Pons (tissue), 1 donor: ENCODE measurements around the gene DNAJC8.
A peak's percentile ranks its signal among the peaks of the same experiment; 100 is the strongest.

Source experiments
- DNase-seq: peaks from one replicate; pipeline ENCODE4 v3.0.0-alpha.2; 2016; ENCODE audit warnings: low spot score

The DNAJC8 gene, protein sequence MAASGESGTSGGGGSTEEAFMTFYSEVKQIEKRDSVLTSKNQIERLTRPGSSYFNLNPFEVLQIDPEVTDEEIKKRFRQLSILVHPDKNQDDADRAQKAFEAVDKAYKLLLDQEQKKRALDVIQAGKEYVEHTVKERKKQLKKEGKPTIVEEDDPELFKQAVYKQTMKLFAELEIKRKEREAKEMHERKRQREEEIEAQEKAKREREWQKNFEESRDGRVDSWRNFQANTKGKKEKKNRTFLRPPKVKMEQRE

GRCh38 chr1:28232558-28233263 is at the start of gene DNAJC8:
DNAJC8 (minus strand) TSS chr1:28233029; CDS start chr1:28232998, 31 bp downstream.
- DNase-seq = peak; percentile 89

DNA sequence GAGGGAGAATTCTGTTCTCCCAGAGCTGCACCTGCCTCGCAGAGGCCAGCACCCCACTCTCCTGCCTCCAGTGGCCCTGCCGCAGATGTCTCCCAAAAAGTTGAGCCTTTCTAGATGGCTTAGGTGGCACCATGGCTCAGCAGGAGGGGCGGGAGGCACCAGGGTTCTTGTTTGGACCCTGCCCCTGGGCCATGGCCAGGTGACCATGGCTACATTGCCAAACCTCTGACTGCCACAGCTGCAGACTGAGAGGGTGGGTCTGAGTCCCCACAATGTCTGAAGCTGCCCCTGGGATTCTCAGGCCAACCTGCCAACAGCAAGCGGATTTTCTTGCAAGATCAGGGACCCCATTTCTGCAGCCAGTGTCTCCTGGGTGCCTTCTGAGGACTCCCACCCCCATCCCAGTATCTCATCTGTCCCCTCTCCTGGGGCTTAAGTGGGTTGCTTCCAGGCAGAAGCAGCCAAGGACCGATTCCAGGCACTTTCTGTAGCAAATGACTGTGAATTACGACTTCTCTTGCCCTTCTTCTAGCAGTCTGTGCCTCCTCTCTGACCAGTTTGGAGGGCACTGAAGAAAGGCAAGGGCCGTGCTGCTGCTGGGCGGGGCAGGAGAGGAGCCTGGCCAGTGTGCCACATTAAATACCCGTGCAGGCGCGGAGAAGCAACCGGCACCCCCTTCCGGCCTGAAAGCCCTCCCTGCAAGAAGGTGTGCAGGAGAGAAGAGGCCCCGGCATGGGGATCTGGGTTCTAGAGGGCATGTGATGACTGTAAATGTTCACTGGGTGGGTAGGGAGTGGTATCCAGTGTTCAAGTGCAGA is 49.0 kb upstream of the DNAJC8 start:
- no peak for DNase-seq

DNA sequence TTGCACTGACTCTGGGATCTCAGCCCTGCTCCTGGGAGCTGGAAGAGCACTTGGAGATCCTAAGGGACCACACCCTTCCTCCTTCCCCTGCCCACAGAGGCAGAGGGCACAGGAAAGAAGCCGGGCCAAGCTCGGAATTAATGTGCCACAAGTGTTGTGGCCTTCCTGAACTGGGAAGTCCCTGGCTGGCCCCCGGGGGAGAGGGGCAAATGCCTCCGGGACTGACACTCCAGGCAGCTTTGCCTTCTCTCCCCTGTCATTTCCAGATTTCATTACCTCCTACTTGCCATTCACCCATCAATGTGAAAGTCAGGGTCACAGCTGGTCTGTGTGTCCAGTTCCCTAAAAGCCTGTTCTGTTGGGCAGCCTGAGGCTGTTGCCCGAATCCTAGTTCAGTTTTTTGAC is 48.1 kb upstream of the DNAJC8 start:
- no peak for DNase-seq

GRCh38 chr1:28280501-28280900 is 47.7 kb upstream of the DNAJC8 start:
- DNase-seq = no peak

GRCh38 chr1:28279721-28280120 is 46.9 kb upstream of the DNAJC8 start:
- no peak for DNase-seq

DNA sequence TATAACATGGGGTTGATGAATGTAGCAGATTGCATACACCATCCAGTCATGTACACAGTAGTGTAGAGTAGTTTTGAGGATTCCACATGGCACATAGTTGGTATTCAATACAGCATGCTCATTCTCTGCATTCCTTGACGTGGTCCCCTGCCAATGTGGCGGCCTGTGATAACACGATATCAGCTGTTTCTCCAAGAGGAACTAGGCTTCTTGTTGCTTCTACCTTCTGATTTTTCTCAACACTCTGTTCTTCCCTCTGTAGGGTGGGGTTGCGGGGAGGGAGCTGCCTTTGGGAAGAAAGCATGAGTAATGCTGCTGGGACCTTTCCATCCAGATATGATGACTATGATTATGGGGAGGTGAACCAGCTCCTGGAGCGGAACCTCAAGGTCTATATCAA is 45.9 kb upstream of the DNAJC8 start:
- no peak for DNase-seq

DNA sequence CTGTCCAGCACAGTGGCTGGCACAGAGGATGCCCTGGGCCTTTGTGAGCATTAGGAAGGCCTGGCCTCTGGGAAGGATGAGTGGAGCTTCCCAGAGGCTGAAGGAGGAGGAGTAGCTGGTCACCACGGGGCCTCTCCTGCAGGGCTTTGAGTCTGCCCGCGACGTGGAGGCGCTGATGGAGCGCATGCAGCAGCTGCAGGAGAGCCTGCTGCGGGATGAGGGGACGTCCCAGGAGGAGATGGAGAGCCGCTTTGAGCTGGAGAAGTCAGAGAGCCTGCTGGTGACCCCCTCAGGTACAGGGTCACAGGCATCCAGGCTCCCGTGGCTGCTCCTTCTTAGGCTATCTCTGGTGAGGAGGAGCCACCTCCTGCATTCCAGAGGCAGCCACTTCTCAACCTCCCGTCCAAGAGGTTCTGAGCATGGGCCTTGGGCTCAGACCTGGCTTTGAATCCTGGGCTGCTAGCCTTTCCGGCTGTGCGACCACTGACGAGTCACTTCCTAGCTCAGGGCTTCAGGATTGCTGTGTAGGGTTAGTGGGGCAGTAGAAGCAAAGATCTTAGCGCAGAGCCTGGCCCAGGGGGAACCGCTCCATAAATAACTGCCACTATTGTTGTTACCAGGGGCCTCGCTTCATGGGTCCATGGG is 40.5 kb upstream of the DNAJC8 start:
- no peak for DNase-seq

DNA sequence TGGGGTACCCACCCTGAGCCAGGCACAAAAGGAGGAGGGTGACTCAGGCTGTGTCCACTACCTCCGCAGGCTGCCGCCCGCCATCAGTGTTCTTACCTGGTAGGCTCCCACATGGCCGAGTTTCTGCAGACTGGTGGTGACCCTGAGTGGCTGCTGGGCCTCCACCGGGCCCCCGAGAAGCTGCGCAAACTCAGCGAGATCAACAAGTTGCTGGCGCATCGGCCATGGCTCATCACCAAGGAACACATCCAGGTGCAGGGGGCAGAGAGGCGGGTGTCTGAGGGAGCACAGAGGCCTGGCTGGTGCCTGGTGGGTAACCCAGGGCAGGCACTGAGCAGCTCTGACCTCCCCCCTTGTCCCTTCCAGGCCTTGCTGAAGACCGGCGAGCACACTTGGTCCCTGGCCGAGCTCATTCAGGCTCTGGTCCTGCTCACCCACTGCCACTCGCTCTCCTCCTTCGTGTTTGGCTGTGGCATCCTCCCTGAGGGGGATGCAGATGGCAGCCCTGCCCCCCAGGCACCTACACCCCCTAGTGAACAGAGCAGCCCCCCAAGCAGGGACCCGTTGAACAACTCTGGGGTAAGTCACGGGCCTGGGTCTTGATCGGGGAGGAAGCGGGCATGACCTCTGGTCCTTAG is 39.5 kb upstream of the DNAJC8 start:
- DNase-seq = no peak

DNA sequence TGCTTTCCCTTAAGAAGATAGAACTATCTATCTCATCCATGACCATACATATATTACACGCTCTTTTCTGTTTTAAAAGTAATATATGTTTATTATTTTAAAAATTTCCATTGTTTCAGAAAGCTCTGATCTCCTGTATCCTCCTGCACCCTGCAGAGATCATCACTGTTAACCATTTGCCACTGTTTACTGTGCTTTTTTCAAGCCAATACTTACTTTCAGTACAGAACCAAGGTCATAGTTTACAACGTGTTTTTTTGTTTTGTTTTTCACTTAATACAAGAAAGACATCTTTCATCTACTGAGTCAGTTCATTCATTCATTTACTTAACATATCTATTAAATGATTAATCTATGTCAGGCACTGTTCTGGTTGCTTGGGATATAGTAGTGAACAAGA is 36.7 kb upstream of the DNAJC8 start:
- no peak for DNase-seq

DNA sequence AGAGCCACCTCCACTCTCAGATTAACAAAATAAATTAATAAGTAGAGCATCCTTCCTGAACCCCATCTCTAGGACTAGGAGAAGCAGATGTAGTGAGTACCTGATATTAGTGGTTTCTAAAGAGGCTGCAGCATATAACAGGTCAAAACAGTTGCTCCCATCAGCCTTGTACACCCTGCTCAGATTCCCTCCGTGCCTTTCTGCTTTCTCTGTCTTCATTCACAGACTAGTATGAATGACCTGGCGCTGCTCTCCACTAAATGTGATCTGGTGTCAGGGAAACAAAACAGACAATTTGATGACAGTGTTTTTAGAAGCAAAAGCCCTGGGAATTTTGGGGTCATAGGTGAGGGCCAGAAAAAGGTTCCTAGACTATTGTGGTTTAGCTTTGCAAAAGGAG is 34.8 kb upstream of the DNAJC8 start:
- DNase-seq = no peak

DNA sequence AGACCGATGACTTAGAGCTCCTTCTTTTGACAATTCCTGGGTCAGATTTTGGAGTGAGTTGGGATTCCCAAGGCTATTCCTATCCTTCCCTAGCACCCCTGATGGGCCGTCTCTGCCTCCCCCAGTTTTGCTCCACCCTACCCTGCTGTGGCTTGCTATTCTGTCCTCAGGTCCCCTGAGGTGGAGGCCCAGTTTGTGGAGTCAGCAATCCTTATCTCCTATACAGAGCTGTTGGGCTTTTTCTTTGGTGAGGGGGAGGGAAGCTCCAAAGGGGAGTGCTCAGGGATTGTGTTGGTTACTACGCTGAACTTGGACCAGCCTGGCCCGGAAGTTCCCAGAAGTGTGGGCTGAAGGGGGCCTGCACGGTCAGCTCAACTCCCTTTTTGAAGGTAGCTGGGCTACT is 34.1 kb upstream of the DNAJC8 start:
- DNase-seq = no peak

- DNase-seq = no peak
These were observed 32.7 kb upstream of the DNAJC8 start for GRCh38 chr1:28265577-28265976.

- no peak for DNase-seq
These were observed 32.1 kb upstream of the DNAJC8 start for GRCh38 chr1:28264897-28265296.

GRCh38 chr1:28260803-28261174 is 28.0 kb upstream of the DNAJC8 start:
- no peak for DNase-seq

GRCh38 chr1:28259934-28260802 is 27.3 kb upstream of the DNAJC8 start:
- DNase-seq = no peak

DNA sequence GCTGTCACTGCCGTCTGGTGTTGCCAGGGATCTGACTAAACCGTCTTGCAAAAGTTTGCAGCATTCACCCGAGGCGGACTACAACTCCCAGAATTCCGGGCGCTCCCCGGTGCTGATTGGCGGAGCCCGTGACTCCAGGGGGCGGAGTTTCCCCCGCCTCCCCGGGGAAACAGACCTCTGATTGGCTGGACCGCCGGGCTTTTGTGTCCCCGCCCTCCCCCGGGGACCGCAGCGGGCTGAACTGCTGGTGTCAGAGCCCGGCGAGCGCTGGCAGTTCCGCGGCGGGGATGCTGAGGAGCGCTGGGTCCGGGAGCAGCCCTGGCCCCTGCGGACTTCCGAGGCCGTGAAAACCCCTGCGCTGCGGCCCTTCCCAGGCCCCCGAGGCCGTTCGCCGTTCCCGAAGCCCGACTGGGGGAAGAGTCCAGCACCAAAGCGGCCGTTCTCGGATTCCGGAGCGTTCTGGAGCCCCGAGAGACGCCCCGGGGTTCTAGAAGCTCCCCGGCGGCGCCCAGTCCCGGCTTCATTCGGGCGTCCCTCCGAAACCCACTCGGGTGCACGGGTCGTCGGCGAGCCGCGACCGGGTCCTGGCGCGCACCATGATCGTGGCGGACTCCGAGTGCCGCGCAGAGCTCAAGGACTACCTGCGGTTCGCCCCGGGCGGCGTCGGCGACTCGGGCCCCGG is 26.6 kb upstream of the DNAJC8 start, which contains the start of gene SESN2:
TSS of gene SESN2 (plus strand) at position 267 of the 682 bp plus-strand sequence. CDS start at position 597, 330 bp downstream.
- peak; percentile 97 for DNase-seq

DNA sequence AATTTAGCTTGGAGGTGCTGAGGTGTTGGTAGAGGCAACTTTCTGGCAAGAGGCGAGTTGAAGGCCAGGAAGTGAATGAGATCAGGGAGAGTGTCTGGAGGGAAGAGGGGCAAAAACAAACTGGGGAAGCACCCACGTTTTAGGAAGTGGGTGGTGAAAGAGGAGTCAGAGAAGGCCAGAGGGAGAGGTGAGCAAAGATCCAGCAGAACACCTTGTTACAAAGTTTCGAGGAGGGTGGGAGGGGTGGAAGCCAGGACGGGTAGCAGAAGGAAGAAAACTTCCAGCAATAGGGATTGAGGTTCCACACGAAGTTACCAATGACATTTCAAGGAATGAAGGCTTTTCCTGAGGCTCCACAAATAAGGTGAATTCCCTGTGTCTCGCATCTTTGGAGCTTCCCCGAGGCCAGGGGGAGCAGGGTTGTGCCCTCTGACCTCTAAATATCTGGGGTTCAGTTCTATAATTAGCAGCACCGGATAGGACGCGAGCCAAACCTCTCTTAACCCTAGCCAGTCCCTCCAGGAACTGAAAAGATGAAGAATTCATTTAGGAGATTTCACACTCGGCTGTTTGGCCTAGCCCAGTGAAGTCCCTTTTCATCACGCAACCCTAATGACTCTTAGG is 25.9 kb upstream of the DNAJC8 start:
- no peak for DNase-seq

DNA sequence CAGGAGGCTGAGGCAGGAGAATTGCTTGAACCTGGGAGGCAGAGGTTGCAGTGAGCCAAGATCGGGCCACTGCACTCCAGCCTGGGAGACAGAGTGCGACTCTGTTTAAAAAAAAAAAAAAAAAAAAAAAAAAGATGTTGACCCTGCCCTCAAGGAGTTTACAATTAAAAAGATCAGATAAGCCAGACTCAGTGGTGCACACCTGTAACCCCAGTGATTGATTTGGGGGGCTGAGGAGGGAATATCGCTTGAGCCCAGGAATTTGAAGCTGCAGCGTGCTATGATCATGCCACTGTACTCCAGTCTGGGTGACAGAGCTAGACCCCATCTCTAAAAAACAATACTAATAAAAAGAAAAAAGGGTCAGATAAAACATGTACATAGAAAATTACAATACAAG is 24.9 kb upstream of the DNAJC8 start:
- no peak for DNase-seq

- DNase-seq = no peak
These were observed 23.5 kb upstream of the DNAJC8 start for GRCh38 chr1:28256197-28256827.
